Fibroblast of mammary gland (primary cell): ENCODE measurements around the gene TTC23.

Experiments used
- DNase-seq: peaks from one replicate; pipeline ENCODE4 v3.0.0-alpha.2; 2010; ENCODE audit warnings: low read depth
- H3K4me3 ChIP-seq: 2 replicates; pipeline ENCODE4 v1.5.1; 2011; ENCODE audit warnings: low read depth, mild to moderate bottlenecking, low read length, moderate library complexity; ENCODE audit not compliant: control insufficient read depth
- CTCF ChIP-seq: conservative IDR thresholded peaks from 2 replicates; pipeline ENCODE4 v1.5.1; 2011; ENCODE audit warnings: low read depth, low read length, inconsistent platforms; ENCODE audit not compliant: control insufficient read depth, insufficient read depth

The TTC23 gene

GRCh38 chr15:99145778-99146177, 103.6 kb downstream of the TTC23 start:
- no peak for DNase-seq
- no peak overlapping the region for H3K4me3 ChIP-seq
- TF ChIP-seq CTCF, result no peak

- no peak for TF ChIP-seq CTCF
- no peak for DNase-seq
- no peak overlapping the region for H3K4me3 ChIP-seq
Measured at GRCh38 chr15:99145005-99145404, 104.4 kb downstream of the TTC23 start.

GRCh38 chr15:99143655-99144610, 105.4 kb downstream of the TTC23 start:
- no peak for TF ChIP-seq CTCF
- no peak overlapping the region for H3K4me3 ChIP-seq
- DNase-seq, result peak; percentile 76

- no peak for DNase-seq
- TF ChIP-seq CTCF, result no peak
- H3K4me3 ChIP-seq, result no peak overlapping the region
Measured at GRCh38 chr15:99143242-99143641, 106.1 kb downstream of the TTC23 start.

- no peak for DNase-seq
- H3K4me3 ChIP-seq, result no peak overlapping the region
- TF ChIP-seq CTCF, result no peak
Measured at GRCh38 chr15:99142562-99142961, 106.8 kb downstream of the TTC23 start.

GRCh38 chr15:99141943-99142342, 107.4 kb downstream of the TTC23 start:
- H3K4me3 ChIP-seq, result no peak overlapping the region
- DNase-seq, result no peak
- TF ChIP-seq CTCF, result no peak
